ACC112 (cell line): Measurements from ENCODE around the gene MED13L.

Experiments
- H2AFZ ChIP-seq: fragments of 200-600 bp; sonication (generic); one replicate; pipeline ENCODE4 v1.6.0; 2017; ENCODE audit warnings: antibody characterized with exemption, low read length; ENCODE audit not compliant: unreplicated experiment
- H3K27ac ChIP-seq: fragments of 200-600 bp; sonication (generic); 2 replicates; pipeline ENCODE4 v1.5.1; 2014; ENCODE audit warnings: low read depth, mild to moderate bottlenecking, antibody characterized with exemption, low read length, moderate library complexity
- H3K27me3 ChIP-seq: fragments of 200-600 bp; sonication (generic); 2 replicates; pipeline ENCODE4 v1.6.1; 2014; ENCODE audit warnings: mild to moderate bottlenecking, antibody characterized with exemption, low read length, moderate library complexity, mixed read lengths; ENCODE audit not compliant: insufficient read depth
- H3K36me3 ChIP-seq: fragments of 200-600 bp; sonication (generic); 2 replicates; pipeline ENCODE4 v1.6.1; 2016; ENCODE audit warnings: mild to moderate bottlenecking, antibody characterized with exemption, low read length, moderate library complexity, mixed read lengths; ENCODE audit not compliant: insufficient read depth
- H3K4me1 ChIP-seq: fragments of 200-600 bp; sonication (generic); one replicate; pipeline ENCODE4 v1.6.1; 2016; ENCODE audit warnings: low read length, mixed read lengths; ENCODE audit not compliant: insufficient read depth, unreplicated experiment, control insufficient read depth
- H3K4me3 ChIP-seq: fragments of 200-600 bp; sonication (generic); 2 replicates; pipeline ENCODE4 v1.5.1; 2014; ENCODE audit warnings: mild to moderate bottlenecking, low read depth, low read length
- H3K79me2 ChIP-seq: fragments of 200-600 bp; sonication (generic); one replicate; pipeline ENCODE4 v1.6.0; 2016; ENCODE audit warnings: low read length; ENCODE audit not compliant: control insufficient read depth, unreplicated experiment, insufficient read depth

The MED13L gene

DNA sequence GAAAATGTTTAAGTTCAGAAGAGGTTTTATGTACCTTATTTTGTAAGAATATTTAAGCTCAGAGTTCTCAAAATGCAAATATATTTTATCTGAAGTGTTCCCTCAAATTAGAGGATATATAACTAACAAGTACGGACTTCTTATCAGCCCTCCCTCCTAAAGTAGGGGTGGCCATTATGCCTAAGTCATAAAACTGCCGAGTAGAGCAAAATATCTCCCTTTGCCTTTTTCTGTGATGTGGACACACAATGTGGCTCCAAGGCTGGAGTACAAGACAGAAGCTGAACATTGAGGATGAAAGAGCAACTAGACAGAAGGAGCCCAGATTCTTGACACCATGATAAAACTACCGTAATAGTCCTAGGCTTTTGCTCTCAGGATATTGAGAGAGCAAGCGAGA, 120.9 kb downstream of the MED13L start:
- Histone ChIP-seq H3K4me3 (no peak overlapping the region), H3K36me3 (no peaks in the 10 kb centered on the region), H3K27ac (no peak overlapping the region), H3K4me1 (peaks cover 53% of the 10 kb centered on the region), H3K79me2 (peaks cover 88% of the 10 kb centered on the region), H2AFZ (no peak overlapping the region), H3K27me3 (no peaks in the 10 kb centered on the region)

DNA sequence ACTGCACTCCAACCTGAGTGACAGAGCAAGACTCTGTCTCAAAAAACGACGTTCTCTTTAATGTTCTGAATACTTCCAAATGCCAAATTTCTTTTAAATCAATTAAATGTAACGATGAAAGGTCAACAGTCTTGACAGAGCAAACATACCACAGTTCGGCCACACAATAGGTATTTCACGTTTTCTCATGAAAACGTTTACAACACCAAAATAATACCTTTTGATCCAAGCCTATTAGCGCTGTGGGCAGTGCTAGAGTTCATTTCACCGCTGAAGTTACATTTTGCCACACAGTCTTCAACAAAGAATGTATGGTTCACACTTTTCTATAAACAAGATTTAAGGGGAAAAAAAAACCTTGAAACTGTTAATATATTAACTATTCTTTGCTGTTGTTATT, 122.1 kb downstream of the MED13L start:
- Histone ChIP-seq H3K79me2 (peaks cover 88% of the 10 kb centered on the region), H3K4me1 (peaks cover 50% of the 10 kb centered on the region), H3K27ac (no peak overlapping the region), H3K36me3 (no peaks in the 10 kb centered on the region), H3K4me3 (no peak overlapping the region), H2AFZ (no peak overlapping the region), H3K27me3 (no peaks in the 10 kb centered on the region)

DNA sequence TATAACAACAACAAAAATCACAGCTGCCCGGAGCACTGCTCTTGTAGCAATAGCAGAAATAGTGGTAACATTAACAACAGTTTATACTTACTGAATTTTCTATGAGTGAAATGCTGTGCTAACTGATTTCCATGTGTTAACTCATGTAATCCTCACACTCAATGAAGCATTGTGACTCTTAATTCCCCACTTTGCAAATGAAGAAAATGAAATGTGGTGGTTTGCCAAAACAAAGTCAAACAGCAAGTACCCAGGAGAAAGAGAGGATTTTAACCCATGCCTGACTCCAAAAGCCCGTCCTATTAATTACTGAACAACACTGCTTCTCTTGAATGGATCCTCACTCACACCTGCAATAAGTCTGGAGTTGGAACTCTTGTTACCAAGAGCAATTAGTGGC, 123.5 kb downstream of the MED13L start:
- H2AFZ ChIP-seq = no peak overlapping the region
- H3K4me3 ChIP-seq = no peak overlapping the region
- peaks cover 92% of the 10 kb centered on the region for H3K79me2 ChIP-seq
- H3K4me1 ChIP-seq = peaks cover 51% of the 10 kb centered on the region
- H3K27me3 ChIP-seq = no peaks in the 10 kb centered on the region
- no peaks in the 10 kb centered on the region for H3K36me3 ChIP-seq
- no peak overlapping the region for H3K27ac ChIP-seq

DNA sequence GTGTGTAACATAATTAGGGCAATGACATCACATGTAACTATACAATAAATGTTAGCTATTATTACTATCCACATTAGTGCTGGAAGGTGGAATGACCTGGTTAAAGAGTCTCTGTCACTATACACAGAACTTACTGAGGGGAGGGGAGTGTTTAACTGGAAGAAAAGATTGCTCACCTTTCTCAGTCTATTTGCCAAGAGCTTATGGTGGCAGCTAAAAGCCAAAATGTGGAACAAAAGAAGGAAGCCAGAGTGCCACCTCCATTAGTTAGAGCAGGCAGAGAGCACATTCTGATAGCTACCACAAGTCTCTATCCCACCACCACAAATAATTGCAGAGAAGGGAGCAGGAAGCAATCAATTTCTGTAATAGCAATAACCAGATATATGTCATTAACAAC, 124.4 kb downstream of the MED13L start:
- Histone ChIP-seq H2AFZ (no peak overlapping the region), H3K27me3 (no peaks in the 10 kb centered on the region), H3K4me1 (peaks cover 50% of the 10 kb centered on the region), H3K27ac (no peak overlapping the region; the same call in 1 of the 2 replicates), H3K36me3 (no peaks in the 10 kb centered on the region), H3K79me2 (peaks cover 91% of the 10 kb centered on the region), H3K4me3 (no peak overlapping the region)

DNA sequence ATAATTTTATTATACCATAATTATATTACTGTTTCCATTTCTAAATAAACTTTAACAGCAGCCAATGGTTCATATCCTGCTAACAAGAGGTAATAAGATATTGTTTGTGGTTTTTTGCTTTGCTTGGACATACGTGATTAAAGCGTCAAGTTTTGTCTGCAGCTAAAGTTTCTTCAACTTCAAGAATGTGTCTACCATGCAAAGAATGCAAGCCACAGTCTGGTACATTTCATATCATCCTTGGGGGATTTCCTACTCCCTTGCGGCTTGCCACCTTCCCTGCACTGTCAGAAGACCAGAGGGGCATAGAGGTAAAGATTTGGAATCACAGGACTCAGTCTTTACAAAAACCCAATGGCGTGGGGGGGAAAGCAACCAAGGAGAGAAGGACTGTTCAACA, 125.2 kb downstream of the MED13L start:
- peak overlapping the region; percentile 58 for H3K27ac ChIP-seq
- H2AFZ ChIP-seq = no peak overlapping the region
- peaks cover 86% of the 10 kb centered on the region for H3K79me2 ChIP-seq
- no peak overlapping the region for H3K4me3 ChIP-seq
- no peaks in the 10 kb centered on the region for H3K36me3 ChIP-seq
- peaks cover 50% of the 10 kb centered on the region for H3K4me1 ChIP-seq
- H3K27me3 ChIP-seq = no peaks in the 10 kb centered on the region

- Histone ChIP-seq H3K4me1 (peaks cover 54% of the 10 kb centered on the region), H3K4me3 (no peak overlapping the region), H3K79me2 (peaks cover 87% of the 10 kb centered on the region), H2AFZ (no peak overlapping the region), H3K36me3 (no peaks in the 10 kb centered on the region), H3K27me3 (no peaks in the 10 kb centered on the region), H3K27ac (no peak overlapping the region)
Measured at GRCh38 chr12:116150452-116150851, 127.0 kb downstream of the MED13L start.

GRCh38 chr12:116150001-116150400, 127.5 kb downstream of the MED13L start:
- no peaks in the 10 kb centered on the region for H3K36me3 ChIP-seq
- no peak overlapping the region for H2AFZ ChIP-seq
- H3K79me2 ChIP-seq = peaks cover 87% of the 10 kb centered on the region
- H3K4me1 ChIP-seq = peaks cover 57% of the 10 kb centered on the region
- H3K27me3 ChIP-seq = no peaks in the 10 kb centered on the region
- no peak overlapping the region for H3K4me3 ChIP-seq
- no peak overlapping the region for H3K27ac ChIP-seq

DNA sequence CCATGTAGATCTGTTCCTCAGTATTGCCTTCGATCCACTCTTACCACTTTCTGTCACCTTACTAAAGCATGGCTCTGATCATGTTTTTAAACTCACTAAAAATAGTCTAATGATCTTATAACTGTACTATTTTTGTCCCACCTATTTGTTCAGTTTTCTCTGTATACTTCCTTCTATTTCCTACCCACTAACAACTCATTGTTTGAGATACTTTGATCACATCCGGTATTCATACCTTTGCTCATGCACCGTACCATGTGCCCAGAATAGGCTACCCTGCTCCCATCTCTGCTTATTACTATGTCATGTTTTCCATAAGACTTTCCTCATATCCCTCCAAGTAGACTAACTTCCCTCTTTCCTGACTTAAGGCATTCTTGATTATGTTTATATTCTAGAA, 128.6 kb downstream of the MED13L start:
- no peaks in the 10 kb centered on the region for H3K27me3 ChIP-seq

GRCh38 chr12:116146386-116146785, 131.1 kb downstream of the MED13L start:
- peaks cover 86% of the 10 kb centered on the region for H3K79me2 ChIP-seq
- H2AFZ ChIP-seq = no peak overlapping the region
- peaks cover 67% of the 10 kb centered on the region for H3K4me1 ChIP-seq
- H3K27me3 ChIP-seq = no peaks in the 10 kb centered on the region
- H3K27ac ChIP-seq = no peak overlapping the region
- no peak overlapping the region for H3K4me3 ChIP-seq
- H3K36me3 ChIP-seq = no peaks in the 10 kb centered on the region

More for the DNA sequence above, 128.6 kb downstream of the MED13L start:
- Histone ChIP-seq H3K36me3 (no peaks in the 10 kb centered on the region), H2AFZ (no peak overlapping the region), H3K79me2 (peaks cover 88% of the 10 kb centered on the region), H3K4me1 (peaks cover 66% of the 10 kb centered on the region), H3K4me3 (no peak overlapping the region), H3K27ac (no peak overlapping the region)

- H3K27me3 ChIP-seq = no peaks in the 10 kb centered on the region
- no peaks in the 10 kb centered on the region for H3K36me3 ChIP-seq
- H3K4me1 ChIP-seq = peaks cover 69% of the 10 kb centered on the region
- H3K4me3 ChIP-seq = no peak overlapping the region
- no peak overlapping the region for H2AFZ ChIP-seq
- no peak overlapping the region for H3K27ac ChIP-seq
- H3K79me2 ChIP-seq = peaks cover 86% of the 10 kb centered on the region
Measured at GRCh38 chr12:116145451-116145850, 132.0 kb downstream of the MED13L start.

- H3K79me2 ChIP-seq = peaks cover 86% of the 10 kb centered on the region
- no peaks in the 10 kb centered on the region for H3K27me3 ChIP-seq
Measured at GRCh38 chr12:116144384-116144783, 133.1 kb downstream of the MED13L start.

More at GRCh38 chr12:116144384-116144783, 133.1 kb downstream of the MED13L start:
- H3K36me3 ChIP-seq = no peaks in the 10 kb centered on the region
- H2AFZ ChIP-seq = no peak overlapping the region
- peaks cover 65% of the 10 kb centered on the region for H3K4me1 ChIP-seq
- H3K4me3 ChIP-seq = peak overlapping the region; percentile 28
- peak overlapping the region; percentile 90 for H3K27ac ChIP-seq
